Epithelial cell of esophagus (primary cell): ENCODE measurements around the gene SHC4.

Experiments used
- DNase-seq: peaks from one replicate; pipeline ENCODE4 v3.0.0; 2010; ENCODE audit warnings: low read depth
- H3K4me3 ChIP-seq: 2 replicates; pipeline ENCODE4 v1.5.1; 2011; ENCODE audit warnings: mild to moderate bottlenecking, low read length, control low read depth
- CTCF ChIP-seq: IDR thresholded peaks from 2 replicates; pipeline ENCODE4 v1.5.1; 2011; ENCODE audit warnings: low read depth, mild to moderate bottlenecking, low read length, control low read depth, inconsistent platforms; ENCODE audit not compliant: insufficient read depth; ENCODE audit errors: missing control alignments

SHC4 gene

GRCh38 chr15:48955370-48955769 is 8.3 kb downstream of the SHC4 start:
- DNase-seq: no peak
- TF ChIP-seq CTCF: no peak
- no peak overlapping the region for H3K4me3 ChIP-seq

GRCh38 chr15:48954538-48954937 is 9.2 kb downstream of the SHC4 start:
- no peak for TF ChIP-seq CTCF
- no peak overlapping the region for H3K4me3 ChIP-seq
- DNase-seq: no peak

GRCh38 chr15:48946840-48947187 is 16.9 kb downstream of the SHC4 start:
- TF ChIP-seq CTCF: no peak
- no peak for DNase-seq
- H3K4me3 ChIP-seq: no peak overlapping the region

GRCh38 chr15:48946074-48946839 is 17.5 kb downstream of the SHC4 start:
- DNase-seq: peak; percentile 89
- no peak overlapping the region for H3K4me3 ChIP-seq
- TF ChIP-seq CTCF: no peak

- no peak overlapping the region for H3K4me3 ChIP-seq
- DNase-seq: peak; percentile 36
- TF ChIP-seq CTCF: no peak
These were observed 18.3 kb downstream of the SHC4 start for GRCh38 chr15:48945386-48945785.

GRCh38 chr15:48941904-48942303 is 21.8 kb downstream of the SHC4 start:
- no peak for DNase-seq
- no peak for TF ChIP-seq CTCF
- no peak overlapping the region for H3K4me3 ChIP-seq

GRCh38 chr15:48940508-48940907 is 23.2 kb downstream of the SHC4 start:
- peak; percentile 90 for DNase-seq
- no peak overlapping the region for H3K4me3 ChIP-seq
- TF ChIP-seq CTCF: no peak
